GM23338 (cell line): ENCODE results near the gene IFNL3. TPM values are rescaled to one million over a fixed set of nuclear protein-coding genes. Genes with fewer than 3 reads are reported as not detected.

Experiments
- ATAC-seq: fragments of 200-7000 bp; cut with Tn5 transposase; 3 replicates; pipeline ENCODE4 v1.9.1; 2020
- DNase-seq: peaks from one replicate; pipeline ENCODE4 v3.0.0-alpha.2; 2015; ENCODE audit warnings: low spot score
- H2AFZ ChIP-seq: fragments of 200-600 bp; sonication (generic); 2 replicates; pipeline ENCODE4 v1.8.0; 2016; ENCODE audit warnings: antibody characterized with exemption, mild to moderate bottlenecking, moderate library complexity
- H3F3A ChIP-seq: fragments of 200-600 bp; sonication (generic); replicated peaks from 2 replicates; pipeline ENCODE4 v1.8.0; 2017; ENCODE audit warnings: antibody characterized with exemption, mixed run types, low read depth
- H3K27ac ChIP-seq: fragments of 200-600 bp; sonication (generic); 2 replicates; pipeline ENCODE4 v1.6.1; 2016; ENCODE audit warnings: low read depth
- H3K27me3 ChIP-seq: fragments of 200-600 bp; sonication (generic); 2 replicates; pipeline ENCODE4 v1.8.0; 2016; ENCODE audit warnings: mild to moderate bottlenecking, mixed run types, moderate library complexity; ENCODE audit not compliant: insufficient read depth
- H3K36me3 ChIP-seq: fragments of 200-600 bp; sonication (generic); 2 replicates; pipeline ENCODE4 v1.8.0; 2016; ENCODE audit warnings: mild to moderate bottlenecking; ENCODE audit not compliant: insufficient read depth
- H3K4me1 ChIP-seq: fragments of 200-600 bp; sonication (generic); 2 replicates; pipeline ENCODE4 v1.8.0; 2016; ENCODE audit warnings: mild to moderate bottlenecking, moderate library complexity; ENCODE audit not compliant: insufficient read depth
- H3K4me2 ChIP-seq: fragments of 200-600 bp; sonication (generic); 2 replicates; pipeline ENCODE4 v1.7.1; 2017; ENCODE audit warnings: mixed run types
- H3K4me3 ChIP-seq: fragments of 200-600 bp; sonication (generic); 2 replicates; pipeline ENCODE4 v1.6.1; 2016; ENCODE audit warnings: mixed run types
- H3K79me2 ChIP-seq: fragments of 200-600 bp; sonication (generic); replicated peaks from 2 replicates; pipeline ENCODE4 v1.8.0; 2017; ENCODE audit warnings: mild to moderate bottlenecking; ENCODE audit not compliant: insufficient read depth
- H3K9me2 ChIP-seq: fragments of 200-600 bp; sonication (generic); 2 replicates; pipeline ENCODE4 v1.8.0; 2017; ENCODE audit not compliant: insufficient read depth
- H4K20me1 ChIP-seq: fragments of 200-600 bp; sonication (generic); replicated peaks from 2 replicates; pipeline ENCODE4 v1.8.0; 2017; ENCODE audit warnings: mild to moderate bottlenecking; ENCODE audit not compliant: insufficient read depth
- H3K27ac Mint-ChIP-seq: 2 replicates; pipeline ENCODE4 v1.8.0; 2020; ENCODE audit warnings: inconsistent platforms, mild to moderate bottlenecking, moderate library complexity, mixed read lengths
- H3K27me3 Mint-ChIP-seq: 3 replicates; pipeline ENCODE4 v1.8.0; 2022; ENCODE audit warnings: low read depth, mild to moderate bottlenecking, moderate library complexity, mixed read lengths, inconsistent platforms; ENCODE audit not compliant: insufficient read depth, poor library complexity
- H3K36me3 Mint-ChIP-seq: 3 replicates; pipeline ENCODE4 v1.8.0; 2021; ENCODE audit warnings: low read depth, mild to moderate bottlenecking, inconsistent platforms, moderate library complexity, mixed read lengths
- H3K4me1 Mint-ChIP-seq: 3 replicates; pipeline ENCODE4 v1.8.0; 2020; ENCODE audit warnings: mild to moderate bottlenecking, inconsistent platforms, mixed read lengths
- H3K4me3 Mint-ChIP-seq: 3 replicates; pipeline ENCODE4 v1.8.0; 2021; ENCODE audit warnings: moderate library complexity, mild to moderate bottlenecking, inconsistent platforms, mixed read lengths
- H3K9me3 Mint-ChIP-seq: 3 replicates; pipeline ENCODE4 v1.8.0; 2020; ENCODE audit warnings: moderate library complexity, mild to moderate bottlenecking, inconsistent platforms, mixed read lengths
- CREB1 ChIP-seq: fragments of 250-450 bp; sonication (Bioruptor Pico); IDR thresholded peaks from 2 replicates; pipeline ENCODE4 v1.5.0; 2020; ENCODE audit warnings: low read depth, mild to moderate bottlenecking, moderate library complexity
- CTCF ChIP-seq, 2 experiments: fragments of 200-600 bp in 1 of 2; sonication (generic) in 1 of 2; conservative IDR thresholded peaks; 2 replicates each; pipeline versions ENCODE4 v1.5.1 to v1.6.1; 2016 to 2017; ENCODE audit warnings: antibody characterized with exemption in 2 of 2, low read depth in 2 of 2, mild to moderate bottlenecking in 2 of 2, moderate library complexity in 1 of 2
- ETS1 ChIP-seq: IDR thresholded peaks from 2 replicates; pipeline ENCODE4 v1.6.1; 2016; ENCODE audit warnings: antibody characterized with exemption
- EZH2 ChIP-seq: fragments of 200-600 bp; sonication (generic); IDR thresholded peaks from one replicate; pipeline ENCODE4 v1.8.0; 2017; ENCODE audit warnings: antibody characterized with exemption, mild to moderate bottlenecking, low read depth; ENCODE audit not compliant: unreplicated experiment
- EZH2phosphoT487 ChIP-seq: fragments of 200-600 bp; sonication (generic); IDR thresholded peaks from one replicate; pipeline ENCODE4 v1.8.1; 2018; ENCODE audit warnings: antibody characterized with exemption; ENCODE audit not compliant: unreplicated experiment
- JUNB ChIP-seq: IDR thresholded peaks from one replicate; pipeline ENCODE4 v1.6.1; 2016; ENCODE audit warnings: antibody characterized with exemption; ENCODE audit not compliant: unreplicated experiment
- NANOG ChIP-seq: IDR thresholded peaks from 2 replicates; pipeline ENCODE4 v1.6.1; 2016; ENCODE audit warnings: antibody characterized with exemption, borderline replicate concordance
- POLR2AphosphoS5 ChIP-seq: IDR thresholded peaks from 2 replicates; pipeline ENCODE4 v1.6.1; 2016; ENCODE audit warnings: antibody characterized with exemption, low read depth
- REST ChIP-seq: IDR thresholded peaks from one replicate; pipeline ENCODE4 v1.6.1; 2018; ENCODE audit warnings: antibody characterized with exemption; ENCODE audit not compliant: unreplicated experiment
- STAT1 ChIP-seq: IDR thresholded peaks from one replicate; pipeline ENCODE4 v1.6.1; 2016; ENCODE audit warnings: antibody characterized with exemption; ENCODE audit not compliant: unreplicated experiment
- ZNF114 ChIP-seq: fragments of 250-450 bp; sonication (Bioruptor Pico); IDR thresholded peaks from 2 replicates; pipeline ENCODE4 v1.5.0; 2020; ENCODE audit warnings: mild to moderate bottlenecking, moderate library complexity
- ZNF331 ChIP-seq: fragments of 250-450 bp; sonication (Bioruptor Pico); IDR thresholded peaks from 2 replicates; pipeline ENCODE4 v1.5.0; 2020; ENCODE audit warnings: low read depth, mild to moderate bottlenecking, moderate library complexity
- ZNF462 ChIP-seq: fragments of 250-450 bp; sonication (Bioruptor Pico); IDR thresholded peaks from 2 replicates; pipeline ENCODE4 v1.5.0; 2020; ENCODE audit warnings: mild to moderate bottlenecking, moderate library complexity
- polyA plus RNA-seq: library from polyadenylated mRNA; unstranded; fragments of >200 nt; fragmentation: Nextera tagmentation; extraction: Ambion mirVana; gene quantifications from 2 replicates; pipeline ENCODE4 v1.2.1, GENCODE V29; 2016
- total RNA-seq: library from RNA; depleted of rRNA; stranded (reverse); fragments of >200 nt; shearing (Covaris generic); gene quantifications from 2 replicates; pipeline ENCODE4 v1.2.3, GENCODE V29; 2014

IFNL3 gene
- total and polyA plus RNA-seq, 2 experiments from 2014 or later, result not detected

- peaks cover 12% of the 10 kb centered on the region for H3K27me3 Mint-ChIP-seq
- H2AFZ ChIP-seq, result no peak overlapping the region
- no peaks in the 10 kb centered on the region for H3K36me3 Mint-ChIP-seq
- no peak overlapping the region for H3K4me3 ChIP-seq
- H3K27me3 ChIP-seq, result peaks cover 11% of the 10 kb centered on the region; the same call in 1 of the 2 replicates
- H3K4me3 Mint-ChIP-seq, result no peak overlapping the region
- DNase-seq, result no peak
- TF ChIP-seq ZNF331 (CRISPR knock-in tag) (no peak), JUNB (no peak), CREB1 (CRISPR knock-in tag) (no peak), REST (no peak), ZNF114 (CRISPR knock-in tag) (no peak), ZNF462 (CRISPR knock-in tag) (no peak), POLR2AphosphoS5 (no peak), EZH2 (no peak), STAT1 (no peak), CTCF (conservative IDR thresholded peaks at IDR 0.05; ENCODE audit: low read depth in 2 of 2) (no peak), ETS1 (no peak), EZH2phosphoT487 (no peak), NANOG (no peak)
- H3K4me1 ChIP-seq, result no peaks in the 10 kb centered on the region
- no peaks in the 10 kb centered on the region for H3K79me2 ChIP-seq
- no peak overlapping the region for H3K27ac ChIP-seq
- no peaks in the 10 kb centered on the region for H3K36me3 ChIP-seq
- no peak; the same call in 2 of the 3 replicates for ATAC-seq
- no peaks in the 10 kb centered on the region; the same call in 2 of the 3 replicates for H3K9me3 Mint-ChIP-seq
- no peaks in the 10 kb centered on the region for H3K4me1 Mint-ChIP-seq
- no peaks in the 10 kb centered on the region for H3F3A ChIP-seq
- H3K27ac Mint-ChIP-seq, result no peak overlapping the region
- H4K20me1 ChIP-seq, result no peaks in the 10 kb centered on the region
- no peaks in the 10 kb centered on the region for H3K9me2 ChIP-seq
- no peak overlapping the region for H3K4me2 ChIP-seq
These were observed 32.8 kb upstream of the IFNL3 start for GRCh38 chr19:39277598-39277997.
